ENCODE results near the gene KIR3DL2. TPM values are rescaled to one million over a fixed set of nuclear protein-coding genes. Genes with fewer than 3 reads are reported as not detected.
A peak's percentile ranks its signal among the peaks of the same experiment; 100 is the strongest.
"Not testable (repeated sequence)": the region's sequence is repeated elsewhere in the genome, so short reads cannot be mapped to it uniquely, and the experiment has no call there.

KIR3DL2 gene
- total and polyA plus RNA-seq, 4 donors = 0.20 TPM; not detected in 3

- H3K4me1 ChIP-seq (ENCODE audit: control insufficient read depth in 1 of 2, insufficient read depth in 2 of 2, low read length in 2 of 2) = no peaks in the 10 kb centered on the region
- ATAC-seq (ENCODE audit: low FRiP score) (no peak), DNase-seq (no peak)
- H3K36me3 ChIP-seq (ENCODE audit: control insufficient read depth in 1 of 2, insufficient read depth in 2 of 2, low read length in 1 of 2) = no peaks in the 10 kb centered on the region
- H3K27me3 ChIP-seq (ENCODE audit: control insufficient read depth in 1 of 2, insufficient read depth in 2 of 2, low read length in 1 of 2) = no peaks in the 10 kb centered on the region
- 84 to 87% methylated on average over 7 of the region's 7 CpGs for WGBS, 2 donors
- peaks cover 4% of the 10 kb centered on the region for H3K9me3 ChIP-seq (ENCODE audit: control insufficient read depth, low read length)
- no peak overlapping the region for H3K4me3 ChIP-seq (ENCODE audit: low read length in 2 of 2)
- intact Hi-C loops (cut with DNase I) = no loop called here
- no peak overlapping the region for H3K27ac ChIP-seq (ENCODE audit: low read depth in 1 of 2, low read length in 2 of 2)
Observed at GRCh38 chr19:54851353-54851752, 1.1 kb downstream of the KIR3DL2 start.

GRCh38 chr19:54855241-54855640 lies 5.0 kb downstream of the KIR3DL2 start:
- H3K4me1 ChIP-seq (ENCODE audit: control insufficient read depth in 1 of 2, insufficient read depth in 2 of 2, low read length in 2 of 2); DNase-seq; H3K4me3 ChIP-seq (ENCODE audit: low read length in 2 of 2); H3K27me3 ChIP-seq (ENCODE audit: control insufficient read depth in 1 of 2, insufficient read depth in 2 of 2, low read length in 1 of 2); H3K27ac ChIP-seq (ENCODE audit: low read depth in 1 of 2, low read length in 2 of 2); ATAC-seq (ENCODE audit: low FRiP score); H3K36me3 ChIP-seq (ENCODE audit: control insufficient read depth in 1 of 2, insufficient read depth in 2 of 2, low read length in 1 of 2); H3K9me3 ChIP-seq (ENCODE audit: control insufficient read depth, low read length); intact Hi-C loops (cut with DNase I): not testable (repeated sequence)
- 49 to 83% methylated on average over 1 of the region's 1 CpG for WGBS, 2 donors

GRCh38 chr19:54858476-54858875 lies 8.2 kb downstream of the KIR3DL2 start:
- ATAC-seq (ENCODE audit: low FRiP score); H3K9me3 ChIP-seq (ENCODE audit: control insufficient read depth, low read length); H3K4me3 ChIP-seq (ENCODE audit: low read length in 2 of 2); H3K27me3 ChIP-seq (ENCODE audit: control insufficient read depth in 1 of 2, insufficient read depth in 2 of 2, low read length in 1 of 2); intact Hi-C loops (cut with DNase I); H3K36me3 ChIP-seq (ENCODE audit: control insufficient read depth in 1 of 2, insufficient read depth in 2 of 2, low read length in 1 of 2); H3K4me1 ChIP-seq (ENCODE audit: control insufficient read depth in 1 of 2, insufficient read depth in 2 of 2, low read length in 2 of 2); DNase-seq; H3K27ac ChIP-seq (ENCODE audit: low read depth in 1 of 2, low read length in 2 of 2): not testable (repeated sequence)
- 57 to 67% methylated on average over 3 of the region's 3 CpGs for WGBS, 2 donors

- H3K27me3 ChIP-seq (ENCODE audit: control insufficient read depth in 1 of 2, insufficient read depth in 2 of 2, low read length in 1 of 2); H3K4me1 ChIP-seq (ENCODE audit: control insufficient read depth in 1 of 2, insufficient read depth in 2 of 2, low read length in 2 of 2); H3K9me3 ChIP-seq (ENCODE audit: control insufficient read depth, low read length); H3K36me3 ChIP-seq (ENCODE audit: control insufficient read depth in 1 of 2, insufficient read depth in 2 of 2, low read length in 1 of 2); H3K27ac ChIP-seq (ENCODE audit: low read depth in 1 of 2, low read length in 2 of 2); DNase-seq; ATAC-seq (ENCODE audit: low FRiP score); H3K4me3 ChIP-seq (ENCODE audit: low read length in 2 of 2); intact Hi-C loops (cut with DNase I): not testable (repeated sequence)
- WGBS, 2 donors = 73 to 74% methylated on average over 7 of the region's 7 CpGs
Observed at GRCh38 chr19:54859421-54859820, 9.2 kb downstream of the KIR3DL2 start.

GRCh38 chr19:54863459-54863858 lies 13.2 kb downstream of the KIR3DL2 start:
- intact Hi-C loops (cut with DNase I); H3K9me3 ChIP-seq (ENCODE audit: control insufficient read depth, low read length); H3K36me3 ChIP-seq (ENCODE audit: control insufficient read depth in 1 of 2, insufficient read depth in 2 of 2, low read length in 1 of 2); H3K4me1 ChIP-seq (ENCODE audit: control insufficient read depth in 1 of 2, insufficient read depth in 2 of 2, low read length in 2 of 2); DNase-seq; H3K27ac ChIP-seq (ENCODE audit: low read depth in 1 of 2, low read length in 2 of 2); H3K27me3 ChIP-seq (ENCODE audit: control insufficient read depth in 1 of 2, insufficient read depth in 2 of 2, low read length in 1 of 2); ATAC-seq (ENCODE audit: low FRiP score); H3K4me3 ChIP-seq (ENCODE audit: low read length in 2 of 2): not testable (repeated sequence)
- 94% methylated on average over 2 of the region's 3 CpGs; no CpG with 5 or more reads in 1 of the 2 donors for WGBS, 2 donors

- H3K36me3 ChIP-seq (ENCODE audit: control insufficient read depth in 1 of 2, insufficient read depth in 2 of 2, low read length in 1 of 2) = no peaks in the 10 kb centered on the region
- H3K9me3 ChIP-seq (ENCODE audit: control insufficient read depth, low read length) = no peaks in the 10 kb centered on the region
- intact Hi-C loops (cut with DNase I) = no loop called here
- DNase-seq (peak in 1 of 2 donors; percentile 14), ATAC-seq (ENCODE audit: low FRiP score) (no peak)
- H3K4me1 ChIP-seq (ENCODE audit: control insufficient read depth in 1 of 2, insufficient read depth in 2 of 2, low read length in 2 of 2) = no peaks in the 10 kb centered on the region
- 70 to 78% methylated on average over 3 of the region's 3 CpGs for WGBS, 2 donors
- no peak overlapping the region for H3K4me3 ChIP-seq (ENCODE audit: low read length in 2 of 2)
- no peak overlapping the region for H3K27ac ChIP-seq (ENCODE audit: low read depth in 1 of 2, low read length in 2 of 2)
- H3K27me3 ChIP-seq (ENCODE audit: control insufficient read depth in 1 of 2, insufficient read depth in 2 of 2, low read length in 1 of 2) = no peaks in the 10 kb centered on the region
Observed at GRCh38 chr19:54871696-54872095, 21.5 kb downstream of the KIR3DL2 start.

GRCh38 chr19:54873990-54874389 lies 23.7 kb downstream of the KIR3DL2 start, which contains the start of gene FCAR:
Gene FCAR (plus strand): TSS chr19:54874235. CDS start chr19:54874290, 55 bp downstream.
- Histone ChIP-seq H3K9me3 (ENCODE audit: control insufficient read depth, low read length) (no peaks in the 10 kb centered on the region), H3K4me3 (ENCODE audit: low read length in 2 of 2) (no peak within 1 kb of the TSS), H3K27ac (ENCODE audit: low read depth in 1 of 2, low read length in 2 of 2) (no peak within 1 kb of the TSS), H3K27me3 (ENCODE audit: control insufficient read depth in 1 of 2, insufficient read depth in 2 of 2, low read length in 1 of 2) (no peaks in the 10 kb centered on the region), H3K4me1 (ENCODE audit: control insufficient read depth in 1 of 2, insufficient read depth in 2 of 2, low read length in 2 of 2) (no peaks in the 10 kb centered on the region), H3K36me3 (ENCODE audit: control insufficient read depth in 1 of 2, insufficient read depth in 2 of 2, low read length in 1 of 2) (no peaks in the 10 kb centered on the region)
- DNase-seq = peak in 1 of 2 donors; percentile 41
- 73 to 77% methylated on average over 8 of the region's 8 CpGs for WGBS, 2 donors
- intact Hi-C loops (cut with DNase I) = no loop called here
- ATAC-seq (ENCODE audit: low FRiP score) = no peak

- no peaks in the 10 kb centered on the region for H3K4me1 ChIP-seq (ENCODE audit: control insufficient read depth in 1 of 2, insufficient read depth in 2 of 2, low read length in 2 of 2)
- H3K9me3 ChIP-seq (ENCODE audit: control insufficient read depth, low read length) = no peaks in the 10 kb centered on the region
- H3K27me3 ChIP-seq (ENCODE audit: control insufficient read depth in 1 of 2, insufficient read depth in 2 of 2, low read length in 1 of 2) = no peaks in the 10 kb centered on the region
- no peak overlapping the region for H3K27ac ChIP-seq (ENCODE audit: low read depth in 1 of 2, low read length in 2 of 2)
- intact Hi-C loops (cut with DNase I) = no loop called here
- H3K36me3 ChIP-seq (ENCODE audit: control insufficient read depth in 1 of 2, insufficient read depth in 2 of 2, low read length in 1 of 2) = no peaks in the 10 kb centered on the region
- 51 to 57% methylated on average over 2 of the region's 2 CpGs for WGBS, 2 donors
- H3K4me3 ChIP-seq (ENCODE audit: low read length in 2 of 2) = no peak overlapping the region
- ATAC-seq (ENCODE audit: low FRiP score) (no peak), DNase-seq (no peak)
Observed at GRCh38 chr19:54875506-54875905, 25.3 kb downstream of the KIR3DL2 start.

- Histone ChIP-seq H3K4me1 (ENCODE audit: control insufficient read depth in 1 of 2, insufficient read depth in 2 of 2, low read length in 2 of 2) (no peaks in the 10 kb centered on the region), H3K4me3 (ENCODE audit: low read length in 2 of 2) (no peak overlapping the region), H3K27me3 (ENCODE audit: control insufficient read depth in 1 of 2, insufficient read depth in 2 of 2, low read length in 1 of 2) (no peaks in the 10 kb centered on the region), H3K36me3 (ENCODE audit: control insufficient read depth in 1 of 2, insufficient read depth in 2 of 2, low read length in 1 of 2) (no peaks in the 10 kb centered on the region), H3K27ac (ENCODE audit: low read depth in 1 of 2, low read length in 2 of 2) (no peak overlapping the region), H3K9me3 (ENCODE audit: control insufficient read depth, low read length) (no peaks in the 10 kb centered on the region)
- WGBS, 2 donors = 57 to 69% methylated on average over 3 of the region's 3 CpGs
- intact Hi-C loops (cut with DNase I) = no loop called here
- ATAC-seq (ENCODE audit: low FRiP score) (no peak), DNase-seq (no peak)
Observed at GRCh38 chr19:54877471-54877870, 27.2 kb downstream of the KIR3DL2 start.

Data from aorta (tissue), 5 donors.